ENCODE data around the gene APOL5.

APOL5 gene

DNA sequence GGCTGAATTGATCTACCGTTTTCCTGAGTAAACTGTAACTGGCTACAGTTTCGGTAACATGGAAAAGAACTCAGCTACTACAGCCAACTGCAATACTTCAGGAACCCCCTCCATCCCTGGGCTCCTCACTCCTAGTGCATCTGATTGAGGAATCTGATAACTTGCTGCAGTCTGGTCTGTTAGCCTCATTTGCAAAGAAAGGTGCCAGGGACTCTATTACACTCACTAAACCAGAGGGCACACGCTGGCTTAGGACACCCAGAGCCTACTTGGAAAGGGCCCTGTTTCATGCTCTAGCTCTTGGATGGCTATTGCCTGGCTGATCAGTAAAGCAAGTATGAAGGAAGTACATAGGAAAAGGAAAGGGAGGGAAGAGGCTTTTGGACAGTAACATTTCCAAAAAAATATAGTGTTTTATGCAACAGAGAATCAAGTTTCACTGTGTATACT, 22.3 kb downstream of the APOL5 start:
- no peak for DNase-seq (ENCODE audit: low read depth)
- no peak overlapping the region for H3K4me3 ChIP-seq (ENCODE audit: low read depth, low read length)
- TF ChIP-seq, protein P1, sequence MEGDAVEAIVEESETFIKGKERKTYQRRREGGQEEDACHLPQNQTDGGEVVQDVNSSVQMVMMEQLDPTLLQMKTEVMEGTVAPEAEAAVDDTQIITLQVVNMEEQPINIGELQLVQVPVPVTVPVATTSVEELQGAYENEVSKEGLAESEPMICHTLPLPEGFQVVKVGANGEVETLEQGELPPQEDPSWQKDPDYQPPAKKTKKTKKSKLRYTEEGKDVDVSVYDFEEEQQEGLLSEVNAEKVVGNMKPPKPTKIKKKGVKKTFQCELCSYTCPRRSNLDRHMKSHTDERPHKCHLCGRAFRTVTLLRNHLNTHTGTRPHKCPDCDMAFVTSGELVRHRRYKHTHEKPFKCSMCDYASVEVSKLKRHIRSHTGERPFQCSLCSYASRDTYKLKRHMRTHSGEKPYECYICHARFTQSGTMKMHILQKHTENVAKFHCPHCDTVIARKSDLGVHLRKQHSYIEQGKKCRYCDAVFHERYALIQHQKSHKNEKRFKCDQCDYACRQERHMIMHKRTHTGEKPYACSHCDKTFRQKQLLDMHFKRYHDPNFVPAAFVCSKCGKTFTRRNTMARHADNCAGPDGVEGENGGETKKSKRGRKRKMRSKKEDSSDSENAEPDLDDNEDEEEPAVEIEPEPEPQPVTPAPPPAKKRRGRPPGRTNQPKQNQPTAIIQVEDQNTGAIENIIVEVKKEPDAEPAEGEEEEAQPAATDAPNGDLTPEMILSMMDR (IDR thresholded peaks at IDR 0.05; ENCODE audit: low read depth, low read length, missing control alignments): no peak

DNA sequence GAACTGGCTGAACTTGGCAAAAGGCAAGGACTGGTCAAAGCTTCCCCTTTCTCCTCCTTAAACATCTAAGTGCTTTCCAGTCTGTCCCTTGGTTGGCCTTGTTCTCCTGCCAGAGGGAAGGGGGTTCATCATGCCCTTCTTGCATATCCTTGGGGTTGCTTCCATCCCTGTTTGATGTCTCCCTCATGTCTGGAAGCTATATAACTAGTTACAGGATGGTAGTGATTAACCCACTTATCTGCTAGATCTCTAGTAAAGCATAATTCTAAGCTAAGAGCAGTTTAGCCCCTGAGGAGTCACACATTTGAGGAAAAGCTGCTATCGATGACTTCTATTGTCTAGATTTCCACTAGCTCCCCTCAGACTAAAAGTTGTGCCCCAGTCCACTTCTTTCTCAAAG, 22.9 kb downstream of the APOL5 start:
- TF ChIP-seq, protein P1 (IDR thresholded peaks at IDR 0.05; ENCODE audit: low read depth, low read length, missing control alignments): no peak
- H3K4me3 ChIP-seq (ENCODE audit: low read depth, low read length): no peak overlapping the region
- no peak for DNase-seq (ENCODE audit: low read depth)

GRCh38 chr22:35742342-35743100, 24.8 kb downstream of the APOL5 start:
- TF ChIP-seq, protein P1 (IDR thresholded peaks at IDR 0.05; ENCODE audit: low read depth, low read length, missing control alignments): no peak
- H3K4me3 ChIP-seq (ENCODE audit: low read depth, low read length): no peak overlapping the region
- DNase-seq (ENCODE audit: low read depth): no peak

DNA sequence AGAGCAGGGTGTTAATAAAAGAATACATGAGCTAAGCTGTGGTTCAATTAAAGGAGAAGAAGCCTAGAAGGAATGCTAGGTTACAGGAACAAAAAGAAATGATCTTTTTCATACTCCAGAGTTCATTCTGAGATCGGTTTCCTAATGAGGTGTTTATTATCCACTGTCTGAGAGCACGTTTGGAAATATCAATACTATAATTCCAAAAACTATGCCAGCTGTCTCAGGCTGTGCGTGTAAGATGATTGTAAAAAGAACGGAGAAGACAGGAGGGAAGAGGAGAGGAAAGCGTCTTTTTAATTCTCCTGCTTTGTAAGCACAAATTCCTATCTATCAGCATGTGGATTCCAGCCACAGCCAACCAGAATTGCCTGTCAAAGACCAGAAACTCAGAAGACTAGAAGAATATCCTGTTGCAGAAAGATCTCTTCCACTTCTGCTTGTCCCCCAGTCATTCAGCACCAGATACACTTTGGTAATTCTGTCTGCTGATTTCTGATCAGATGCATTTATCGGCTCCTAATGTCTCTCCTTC, 25.7 kb downstream of the APOL5 start:
- no peak overlapping the region for H3K4me3 ChIP-seq (ENCODE audit: low read depth, low read length)
- DNase-seq (ENCODE audit: low read depth): no peak
- TF ChIP-seq, protein P1 (IDR thresholded peaks at IDR 0.05; ENCODE audit: low read depth, low read length, missing control alignments): no peak

GRCh38 chr22:35746248-35746647, 28.6 kb downstream of the APOL5 start:
- DNase-seq (ENCODE audit: low read depth): no peak
- TF ChIP-seq, protein P1 (IDR thresholded peaks at IDR 0.05; ENCODE audit: low read depth, low read length, missing control alignments): no peak
- H3K4me3 ChIP-seq (ENCODE audit: low read depth, low read length): no peak overlapping the region

- H3K4me3 ChIP-seq (ENCODE audit: low read depth, low read length): no peak overlapping the region
- TF ChIP-seq, protein P1 (IDR thresholded peaks at IDR 0.05; ENCODE audit: low read depth, low read length, missing control alignments): no peak
- DNase-seq (ENCODE audit: low read depth): no peak
Observed at GRCh38 chr22:35746946-35747703, 29.5 kb downstream of the APOL5 start.

Measured in GM12864 (cell line).